ENCODE data around the gene ENGASE. TPM values are rescaled to one million over a fixed set of nuclear protein-coding genes. Genes with fewer than 3 reads are reported as not detected.

ENGASE gene
- total RNA-seq, 2 experiments from 2014 or later: 42.5 to 43.4 TPM

GRCh38 chr17:79118924-79119323 lies 44.3 kb downstream of the ENGASE start:
- H3K36me3 Mint-ChIP-seq: no peaks in the 10 kb centered on the region
- H3K4me1 Mint-ChIP-seq (ENCODE audit: low read depth): no peaks in the 10 kb centered on the region
- ChIA-PET CTCF (no interaction called here), POLR2A (no interaction called here)
- peaks cover 2% of the 10 kb centered on the region for H3K27me3 Mint-ChIP-seq
- no peaks in the 10 kb centered on the region for H3K9me3 Mint-ChIP-seq
- intact Hi-C loops (cut with micrococcal nuclease): no loop called here
- DNase-seq: no peak
- no peak overlapping the region for H3K27ac Mint-ChIP-seq
- H3K4me3 Mint-ChIP-seq: no peak overlapping the region

- CTCF ChIA-PET: no interaction called here
- Mint-ChIP-seq H3K4me3 (no peak overlapping the region), H3K27ac (no peak overlapping the region), H3K4me1 (ENCODE audit: low read depth) (no peaks in the 10 kb centered on the region), H3K27me3 (peaks cover 2% of the 10 kb centered on the region), H3K9me3 (no peaks in the 10 kb centered on the region), H3K36me3 (no peaks in the 10 kb centered on the region)
- intact Hi-C loops (cut with micrococcal nuclease): no loop called here
- DNase-seq: no peak
- POLR2A ChIA-PET: no interaction called here
Measured at GRCh38 chr17:79120259-79120658, 45.6 kb downstream of the ENGASE start.

DNA sequence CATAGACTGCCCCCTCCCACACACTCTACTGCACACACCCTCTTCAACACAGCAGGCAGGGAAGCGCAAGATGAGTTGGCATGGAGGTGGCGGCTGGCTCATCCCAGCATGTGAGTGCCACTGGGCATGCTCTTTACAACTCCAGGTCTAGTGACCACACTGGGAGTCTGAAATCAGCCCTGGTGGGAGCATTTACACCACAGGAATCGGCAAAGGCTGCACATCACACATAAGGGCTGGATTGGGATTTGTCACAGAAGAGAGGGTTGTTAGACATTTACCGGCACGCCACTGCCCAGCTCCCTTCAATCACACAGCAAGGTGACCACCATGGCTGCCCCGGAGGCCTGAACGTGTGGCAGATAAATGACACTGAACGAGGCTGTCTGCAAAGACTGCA lies 49.4 kb downstream of the ENGASE start:
- H3K4me3 Mint-ChIP-seq: no peak overlapping the region
- no peak for DNase-seq
- ChIA-PET POLR2A (no interaction called here), CTCF (no interaction called here)
- peaks cover 3% of the 10 kb centered on the region for H3K27me3 Mint-ChIP-seq
- H3K9me3 Mint-ChIP-seq: no peaks in the 10 kb centered on the region
- H3K36me3 Mint-ChIP-seq: no peaks in the 10 kb centered on the region
- intact Hi-C loops (cut with micrococcal nuclease): no loop called here
- no peaks in the 10 kb centered on the region for H3K4me1 Mint-ChIP-seq (ENCODE audit: low read depth)
- no peak overlapping the region for H3K27ac Mint-ChIP-seq

- ChIA-PET CTCF (no interaction called here), POLR2A (no interaction called here)
- DNase-seq: no peak
- no peaks in the 10 kb centered on the region for H3K9me3 Mint-ChIP-seq
- H3K36me3 Mint-ChIP-seq: no peaks in the 10 kb centered on the region
- no peak overlapping the region for H3K4me3 Mint-ChIP-seq
- H3K27ac Mint-ChIP-seq: no peak overlapping the region
- H3K4me1 Mint-ChIP-seq (ENCODE audit: low read depth): no peaks in the 10 kb centered on the region
- H3K27me3 Mint-ChIP-seq: peaks cover 3% of the 10 kb centered on the region
- intact Hi-C loops (cut with micrococcal nuclease): no loop called here
Measured at GRCh38 chr17:79124513-79125209, 50.0 kb downstream of the ENGASE start.

GRCh38 chr17:79125503-79125902 lies 50.9 kb downstream of the ENGASE start:
- no peaks in the 10 kb centered on the region for H3K4me1 Mint-ChIP-seq (ENCODE audit: low read depth)

GRCh38 chr17:79126139-79126538 lies 51.5 kb downstream of the ENGASE start:
- Mint-ChIP-seq H3K4me3 (no peak overlapping the region), H3K9me3 (no peaks in the 10 kb centered on the region), H3K27me3 (peaks cover 3% of the 10 kb centered on the region), H3K4me1 (ENCODE audit: low read depth) (no peaks in the 10 kb centered on the region), H3K27ac (no peak overlapping the region), H3K36me3 (no peaks in the 10 kb centered on the region)
- no peak for DNase-seq
- POLR2A ChIA-PET: no interaction called here
- CTCF ChIA-PET: no interaction called here
- intact Hi-C loops (cut with micrococcal nuclease): no loop called here

More at GRCh38 chr17:79125503-79125902, 50.9 kb downstream of the ENGASE start:
- intact Hi-C loops (cut with micrococcal nuclease): no loop called here
- peaks cover 3% of the 10 kb centered on the region for H3K27me3 Mint-ChIP-seq
- no peak overlapping the region for H3K4me3 Mint-ChIP-seq
- no peaks in the 10 kb centered on the region for H3K9me3 Mint-ChIP-seq
- H3K27ac Mint-ChIP-seq: no peak overlapping the region
- ChIA-PET CTCF (no interaction called here), POLR2A (no interaction called here)
- H3K36me3 Mint-ChIP-seq: no peaks in the 10 kb centered on the region
- no peak for DNase-seq

- Mint-ChIP-seq H3K4me1 (ENCODE audit: low read depth) (no peaks in the 10 kb centered on the region), H3K36me3 (no peaks in the 10 kb centered on the region), H3K4me3 (no peak overlapping the region), H3K27ac (no peak overlapping the region), H3K27me3 (peaks cover 3% of the 10 kb centered on the region), H3K9me3 (no peaks in the 10 kb centered on the region)
- intact Hi-C loops (cut with micrococcal nuclease): no loop called here
- POLR2A ChIA-PET: no interaction called here
- DNase-seq: no peak
- CTCF ChIA-PET: no interaction called here
Measured at GRCh38 chr17:79127534-79128135, 53.0 kb downstream of the ENGASE start.

GRCh38 chr17:79129523-79129922 lies 54.9 kb downstream of the ENGASE start:
- Mint-ChIP-seq H3K27ac (no peak overlapping the region), H3K4me1 (ENCODE audit: low read depth) (no peaks in the 10 kb centered on the region), H3K4me3 (no peak overlapping the region), H3K36me3 (no peaks in the 10 kb centered on the region), H3K27me3 (peaks cover 3% of the 10 kb centered on the region), H3K9me3 (no peaks in the 10 kb centered on the region)
- CTCF ChIA-PET: no interaction called here
- POLR2A ChIA-PET: no interaction called here
- intact Hi-C loops (cut with micrococcal nuclease): no loop called here
- no peak for DNase-seq

DNA sequence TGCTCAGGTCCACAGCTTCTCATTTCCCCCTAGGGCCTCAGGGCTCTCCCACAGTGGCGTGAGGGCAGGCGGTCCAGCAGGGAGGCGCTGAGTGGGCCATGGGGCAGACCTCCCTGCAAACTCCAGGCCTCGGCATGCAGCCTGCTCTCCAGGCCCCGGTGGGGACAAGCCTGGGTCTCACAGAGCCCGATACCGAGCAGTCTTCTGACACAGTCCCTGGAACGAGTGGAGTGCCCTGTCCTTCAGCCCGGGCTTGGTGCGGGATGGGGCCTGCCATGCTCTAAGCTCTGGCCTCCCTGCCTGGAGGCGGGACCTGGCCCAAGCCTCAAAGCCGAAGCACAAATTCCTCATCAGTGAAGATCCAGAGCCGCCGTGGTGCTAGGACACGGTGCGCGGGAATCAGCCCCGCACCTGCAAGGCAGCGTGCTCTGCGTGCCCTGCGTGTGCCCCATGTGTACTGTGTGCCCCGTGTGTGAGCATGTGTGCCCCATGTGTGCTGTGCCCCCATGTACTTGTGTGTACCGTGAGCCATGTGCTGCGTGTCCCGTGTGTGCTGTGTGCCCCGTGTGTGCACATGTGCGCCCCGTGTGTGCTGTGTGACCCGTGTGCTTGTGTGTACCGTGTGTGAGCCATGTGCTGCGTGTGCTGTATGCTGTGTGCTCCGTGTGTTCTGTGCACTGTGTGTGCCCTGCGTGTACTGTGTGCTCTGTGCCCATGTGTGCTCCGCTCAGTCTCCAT lies 56.1 kb downstream of the ENGASE start:
- ChIA-PET CTCF (no interaction called here), POLR2A (no interaction called here)
- Mint-ChIP-seq H3K27ac (no peak overlapping the region), H3K4me3 (no peak overlapping the region), H3K27me3 (peaks cover 3% of the 10 kb centered on the region), H3K4me1 (ENCODE audit: low read depth) (no peaks in the 10 kb centered on the region), H3K36me3 (no peaks in the 10 kb centered on the region), H3K9me3 (no peaks in the 10 kb centered on the region)
- intact Hi-C loops (cut with micrococcal nuclease): no loop called here
- no peak for DNase-seq

DNA sequence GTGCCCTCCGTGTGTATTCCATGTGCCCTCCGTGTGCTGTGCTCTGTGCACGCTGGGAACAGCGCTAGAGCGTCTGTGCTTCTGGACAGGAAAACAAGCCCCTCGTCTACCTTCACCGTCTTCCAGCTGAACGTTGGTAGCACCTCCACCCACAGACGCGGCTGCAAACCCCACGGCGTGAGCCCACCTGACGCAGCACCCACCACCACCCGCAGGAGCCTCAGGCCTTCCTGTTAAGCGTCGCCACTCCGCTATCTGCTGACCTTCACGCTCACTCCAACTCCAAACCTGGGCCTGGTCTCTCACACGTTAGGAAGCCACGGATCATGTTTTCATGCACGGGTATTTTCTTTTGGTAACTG lies 56.6 kb downstream of the ENGASE start:
- Mint-ChIP-seq H3K27ac (no peak overlapping the region), H3K9me3 (no peaks in the 10 kb centered on the region), H3K27me3 (peaks cover 6% of the 10 kb centered on the region), H3K36me3 (no peaks in the 10 kb centered on the region), H3K4me3 (no peak overlapping the region), H3K4me1 (ENCODE audit: low read depth) (no peaks in the 10 kb centered on the region)
- no peak for DNase-seq
- intact Hi-C loops (cut with micrococcal nuclease): no loop called here
- ChIA-PET POLR2A (no interaction called here), CTCF (interaction anchor here (0.6 kb wide), 1 partner anchor 112 kb away, joined by 3 read pairs; no protein-coding TSS in a partner anchor)

DNA sequence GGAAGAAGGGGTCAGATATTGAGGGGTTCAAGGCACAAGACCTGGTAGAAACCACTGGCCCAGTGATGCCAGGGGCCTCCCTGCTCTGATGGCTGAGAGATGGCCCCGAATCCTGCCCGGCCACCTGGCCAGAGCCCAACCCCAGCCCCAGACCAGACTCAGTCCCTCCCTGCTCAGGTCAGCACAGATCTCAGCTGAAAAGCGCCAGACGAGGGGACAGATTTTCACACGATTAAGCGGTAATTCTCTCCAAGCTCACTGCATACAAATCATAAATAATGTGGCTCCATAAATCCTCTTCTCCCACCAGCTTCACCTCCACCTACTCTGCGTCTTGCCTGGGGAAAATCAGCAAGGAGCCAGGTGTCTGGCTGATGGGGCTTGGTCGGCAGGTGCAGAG lies 57.1 kb downstream of the ENGASE start:
- H3K9me3 Mint-ChIP-seq: no peaks in the 10 kb centered on the region
- no peak for DNase-seq

GRCh38 chr17:79132271-79133064 lies 57.8 kb downstream of the ENGASE start:
- Mint-ChIP-seq H3K36me3 (no peaks in the 10 kb centered on the region), H3K9me3 (no peaks in the 10 kb centered on the region), H3K27ac (no peak overlapping the region), H3K4me1 (ENCODE audit: low read depth) (no peaks in the 10 kb centered on the region), H3K4me3 (no peak overlapping the region), H3K27me3 (peaks cover 4% of the 10 kb centered on the region)
- CTCF ChIA-PET: no interaction called here
- intact Hi-C loops (cut with micrococcal nuclease): no loop called here
- POLR2A ChIA-PET: no interaction called here
- DNase-seq: no peak

More for the DNA sequence above, 57.1 kb downstream of the ENGASE start:
- no peaks in the 10 kb centered on the region for H3K4me1 Mint-ChIP-seq (ENCODE audit: low read depth)
- ChIA-PET POLR2A (no interaction called here), CTCF (interaction anchor here (0.6 kb wide), 1 partner anchor 113 kb away, joined by 3 read pairs; no protein-coding TSS in a partner anchor)
- no peaks in the 10 kb centered on the region for H3K36me3 Mint-ChIP-seq
- intact Hi-C loops (cut with micrococcal nuclease): no loop called here
- peaks cover 6% of the 10 kb centered on the region for H3K27me3 Mint-ChIP-seq
- no peak overlapping the region for H3K27ac Mint-ChIP-seq
- H3K4me3 Mint-ChIP-seq: no peak overlapping the region
